HG03469 (cell line): Measurements from ENCODE around the gene ATAD3C.
"Not testable (repeated sequence)": the region's sequence is repeated elsewhere in the genome, so short reads cannot be mapped to it uniquely, and the experiment has no call there.

ENCODE experiments used
- ATAC-seq: cut with Tn5 transposase; IDR thresholded peaks from one replicate; pipeline ENCODE4 v1.9.1; 2021; ENCODE audit warnings: mild to moderate bottlenecking, moderate library complexity, moderate number of reproducible peaks; ENCODE audit not compliant: unreplicated experiment

ATAD3C gene

GRCh38 chr1:1418464-1419362 lies 30.8 kb upstream of the ATAD3C start:
- ATAC-seq: no peak

DNA sequence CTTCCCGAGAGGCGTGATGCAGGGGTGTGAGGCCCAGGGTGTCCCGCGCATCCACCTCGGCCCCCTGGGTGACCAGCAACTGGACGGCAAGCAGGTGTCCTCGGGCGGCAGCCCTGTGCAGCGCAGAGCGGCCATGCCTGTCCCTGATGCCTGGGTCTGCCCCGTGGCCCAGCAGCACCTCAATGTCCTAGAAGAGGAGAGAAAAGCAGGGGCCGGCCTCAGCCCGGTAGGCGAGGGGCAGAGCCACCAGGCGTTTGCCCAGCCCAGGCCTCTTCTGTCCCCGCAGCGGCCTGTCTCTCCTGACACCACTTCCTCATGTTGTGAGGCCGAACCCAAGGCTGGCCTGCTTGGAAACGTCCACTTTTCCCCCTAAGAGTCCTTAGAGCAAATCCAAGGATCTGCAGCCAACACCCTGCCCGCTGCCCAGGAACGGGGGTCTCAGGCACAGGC lies 30.1 kb upstream of the ATAD3C start:
- ATAC-seq: no peak

DNA sequence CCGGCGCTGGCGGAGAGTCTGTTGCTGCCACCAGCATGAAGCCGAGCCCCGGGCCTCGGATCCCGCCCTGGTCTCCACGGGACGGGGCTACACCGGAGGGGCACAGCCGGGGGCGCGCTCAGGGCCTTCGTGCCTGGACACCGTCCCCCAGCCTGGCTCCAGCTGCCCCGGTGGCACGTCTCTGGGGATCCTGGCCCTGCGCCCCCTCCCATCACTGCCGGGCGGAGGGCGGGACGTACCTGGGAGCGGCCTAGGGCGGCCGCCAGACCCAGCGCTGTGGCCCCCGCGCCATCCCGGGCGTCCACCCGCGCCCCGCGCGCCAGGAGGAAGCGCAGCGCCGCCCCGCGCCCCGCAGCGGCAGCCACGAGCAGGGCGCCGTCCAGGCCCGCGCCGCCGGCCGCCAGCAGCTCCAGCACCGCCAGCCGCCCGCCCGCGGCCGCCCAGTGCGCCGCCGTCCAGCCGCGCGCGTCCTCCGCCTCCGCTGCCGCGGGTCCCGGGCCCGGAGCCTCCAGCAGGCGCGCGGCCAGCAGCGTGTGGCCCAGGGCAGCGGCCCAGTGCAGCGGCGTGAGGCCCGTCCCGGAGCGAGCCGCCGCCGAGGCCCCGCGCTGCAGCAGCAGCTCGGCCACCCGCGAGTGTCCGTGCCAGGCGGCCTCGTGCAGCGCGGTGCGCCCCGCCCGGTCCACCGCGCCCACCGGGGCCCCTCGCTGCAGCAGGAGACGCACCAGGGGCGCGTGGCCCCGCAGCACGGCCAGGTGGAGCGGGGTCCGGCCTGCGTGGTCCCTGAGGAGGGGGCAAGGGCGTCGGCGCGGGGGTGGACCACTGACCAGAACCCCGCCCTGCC lies 29.5 kb upstream of the ATAD3C start:
- ATAC-seq: no peak

DNA sequence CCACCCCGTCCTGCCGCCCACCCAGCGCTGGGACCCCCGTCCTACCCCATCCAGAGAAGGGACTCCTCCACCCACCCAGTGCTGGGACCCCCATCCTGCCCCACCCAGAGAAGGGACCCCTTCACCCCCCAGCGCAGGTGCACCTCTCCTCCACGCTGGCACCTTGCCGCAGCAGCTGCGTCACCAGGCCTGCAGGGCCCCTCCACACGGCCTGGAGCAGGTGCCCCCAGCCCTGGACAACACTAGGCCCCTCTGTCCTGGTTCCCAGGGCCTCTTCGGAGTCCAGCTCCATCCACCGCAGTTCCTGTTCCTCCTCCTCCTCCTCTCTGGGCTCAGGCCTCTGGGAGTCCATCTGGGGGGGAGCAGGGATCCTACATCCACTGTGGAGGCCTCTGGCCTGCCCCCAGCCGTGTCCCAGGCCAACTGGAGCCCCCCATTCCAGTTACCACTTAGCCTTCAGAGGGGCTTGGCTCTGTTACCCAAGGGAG lies 28.8 kb upstream of the ATAD3C start:
- no peak for ATAC-seq

- ATAC-seq: no peak
Measured at GRCh38 chr1:1421147-1421906, 28.2 kb upstream of the ATAD3C start, which contains the start of gene ANKRD65. Gene ANKRD65, minus strand, starts transcription at chr1:1421276. Its CDS starts 271 bp downstream, at chr1:1421005.

DNA sequence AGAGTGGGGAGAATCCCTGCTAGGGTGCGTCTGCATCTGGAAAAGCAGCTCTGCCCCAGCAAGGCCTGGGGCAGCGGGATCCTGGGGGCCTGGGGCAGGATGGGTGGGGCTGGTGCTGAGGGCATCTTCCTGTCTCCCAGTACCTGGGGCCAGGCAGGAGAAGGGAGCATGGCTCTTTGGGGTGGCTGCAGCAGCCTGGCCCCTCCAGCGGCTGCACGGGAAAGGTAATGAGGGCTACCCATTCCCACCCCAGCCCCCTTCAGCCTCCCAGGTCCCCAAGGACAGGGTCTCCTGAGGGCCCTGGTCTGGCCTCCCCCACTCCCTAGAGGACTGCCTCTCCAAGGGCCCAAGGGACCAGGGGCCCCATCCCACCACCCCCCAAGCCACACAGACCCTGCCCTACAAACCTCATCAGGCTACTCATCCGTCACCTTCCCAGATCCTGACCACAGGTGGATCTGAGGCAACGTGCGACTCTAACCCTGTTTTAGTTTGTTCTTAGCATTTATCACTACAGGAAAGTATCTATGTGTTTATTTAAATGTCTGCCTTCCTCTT lies 27.5 kb upstream of the ATAD3C start:
- ATAC-seq: no peak

DNA sequence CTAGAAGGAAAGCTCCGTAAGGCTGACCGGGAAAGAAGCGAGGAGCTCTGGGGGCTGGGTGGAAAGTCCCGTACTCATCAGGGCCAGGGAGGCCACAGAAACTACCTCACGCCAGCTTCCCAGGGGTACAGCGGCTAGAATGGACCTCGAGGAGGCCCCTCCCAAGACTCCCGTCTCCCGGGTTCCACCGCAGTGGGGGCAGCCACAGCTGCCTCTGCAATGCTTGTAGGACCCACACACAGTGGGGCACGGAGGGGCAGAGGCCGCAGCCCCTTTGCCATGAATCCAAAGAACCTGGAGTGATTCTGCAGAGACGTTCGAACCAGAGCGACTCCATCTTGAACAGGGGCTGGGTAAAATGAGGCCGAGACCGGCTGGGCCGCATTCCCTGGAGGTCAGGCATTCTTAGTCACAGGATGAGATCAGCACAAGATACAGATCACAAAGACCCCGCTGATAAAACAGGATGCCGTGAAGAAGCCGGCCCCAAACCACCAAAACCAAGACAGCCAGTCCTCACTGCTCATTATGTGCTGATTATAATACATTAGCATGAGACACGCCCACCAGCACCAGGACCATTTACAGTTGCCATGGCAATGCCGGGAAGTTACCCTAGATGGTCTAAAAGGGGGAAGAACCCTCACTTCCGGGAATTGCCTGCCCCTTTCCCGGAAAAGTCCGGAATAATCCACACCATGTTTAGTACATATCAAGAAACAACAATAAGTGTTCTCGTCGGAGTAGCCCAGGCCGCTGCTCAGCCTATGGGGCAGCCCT lies 26.8 kb upstream of the ATAD3C start:
- ATAC-seq: no peak

- no peak for ATAC-seq
Measured at GRCh38 chr1:1423245-1423597, 26.3 kb upstream of the ATAD3C start.

- ATAC-seq: no peak
Measured at GRCh38 chr1:1424707-1425106, 24.8 kb upstream of the ATAD3C start.

DNA sequence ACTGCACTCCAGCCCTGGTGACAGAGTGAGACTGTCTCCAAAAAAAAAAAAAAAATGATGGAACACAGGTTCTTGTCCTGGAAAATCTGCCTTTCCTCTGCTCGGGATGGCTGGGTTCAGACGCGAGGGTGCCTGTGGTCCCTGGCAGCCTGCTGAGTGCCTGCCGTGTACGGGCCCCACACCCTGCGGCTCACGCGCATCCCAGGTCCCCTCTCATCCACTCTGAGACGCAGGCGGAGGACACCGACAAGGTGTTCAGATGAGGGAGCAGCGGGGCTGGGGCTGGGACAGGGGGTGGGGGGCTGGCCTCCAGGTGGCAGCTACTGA lies 24.1 kb upstream of the ATAD3C start:
- ATAC-seq: no peak

GRCh38 chr1:1425753-1426495 lies 23.6 kb upstream of the ATAD3C start:
- ATAC-seq: no peak

DNA sequence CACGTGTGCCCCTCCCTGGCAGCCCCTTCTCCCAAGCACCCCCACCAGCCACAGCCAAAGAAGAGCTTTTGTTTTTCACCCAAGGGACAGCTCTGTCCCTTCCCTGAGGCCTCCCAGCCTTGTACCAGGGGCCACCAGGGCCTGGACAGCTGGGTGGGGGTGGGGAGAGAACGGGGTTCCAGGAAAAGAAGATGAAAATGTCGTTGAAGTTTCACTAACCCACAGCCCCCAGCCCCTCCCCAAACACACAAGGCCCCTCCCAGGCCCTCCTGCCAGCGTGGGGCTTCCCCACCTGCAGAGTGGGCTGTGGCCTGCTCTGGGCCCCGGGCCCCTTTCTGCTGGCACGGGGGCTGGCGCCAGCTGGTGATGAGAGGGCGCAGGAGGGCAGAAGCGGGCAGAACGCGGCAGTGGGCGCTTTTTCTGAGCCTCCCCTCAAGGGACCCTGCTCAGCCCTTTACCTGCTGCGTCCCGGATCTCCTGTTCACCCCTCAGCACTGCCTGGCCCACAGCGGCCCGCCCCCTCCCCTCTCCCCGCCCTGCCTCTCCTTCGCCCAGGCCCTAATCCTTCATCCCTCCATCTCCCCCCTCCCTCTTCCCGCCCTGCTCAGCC lies 22.9 kb upstream of the ATAD3C start:
- no peak for ATAC-seq

- ATAC-seq: no peak
Measured at GRCh38 chr1:1427106-1427819, 22.2 kb upstream of the ATAD3C start.

DNA sequence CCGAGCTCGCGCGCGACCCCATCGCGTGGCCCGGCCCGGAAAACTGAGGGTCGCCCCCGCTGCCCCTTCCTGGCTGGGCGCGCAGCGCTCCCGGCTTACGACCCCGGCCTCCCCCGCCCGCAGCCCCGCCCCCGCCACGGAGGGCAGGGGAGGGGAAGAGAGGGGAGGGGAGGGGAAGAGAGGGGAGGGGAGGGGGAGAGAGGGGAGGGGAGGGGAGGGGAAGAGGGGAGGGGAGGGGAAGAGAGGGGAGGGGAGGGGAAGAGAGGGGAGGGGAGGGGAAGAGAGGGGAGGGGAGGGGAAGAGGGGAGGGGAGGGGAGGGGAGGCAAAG lies 21.7 kb upstream of the ATAD3C start:
- no peak for ATAC-seq

DNA sequence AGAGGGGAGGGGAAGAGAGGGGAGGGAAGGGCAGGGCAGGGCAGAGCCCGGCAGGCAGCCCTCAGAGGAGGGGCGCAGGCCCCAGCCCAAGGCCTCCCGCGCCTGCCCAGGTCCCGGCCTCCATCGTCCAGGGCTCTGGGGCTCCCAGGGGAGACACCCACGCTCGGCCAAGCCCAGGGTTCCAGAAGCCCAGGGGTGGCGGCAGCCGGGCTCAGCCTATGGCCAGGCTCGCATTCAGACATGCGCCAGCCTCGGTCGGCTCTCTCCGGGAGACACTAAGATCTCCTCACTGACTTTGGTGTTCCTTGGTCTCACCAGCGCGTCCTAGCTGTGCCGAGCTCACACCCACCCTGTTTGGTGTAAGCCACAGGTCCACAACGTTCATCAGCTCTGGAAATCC lies 21.3 kb upstream of the ATAD3C start:
- ATAC-seq: no peak

GRCh38 chr1:1428967-1429366 lies 20.5 kb upstream of the ATAD3C start:
- ATAC-seq: not testable (repeated sequence)

GRCh38 chr1:1429671-1430073 lies 19.8 kb upstream of the ATAD3C start:
- ATAC-seq: no peak
